AML-193 (cell line): ENCODE results near the gene ZNF672.
"Not testable (repeated sequence)": the region's sequence is repeated elsewhere in the genome, so short reads cannot be mapped to it uniquely, and the experiment has no call there.

Experiments
- DNase-seq, 2 experiments: peaks; one replicate each; lab custom pipeline; 2025; lab: John Stamatoyannopoulos, UW

The ZNF672 gene

DNA sequence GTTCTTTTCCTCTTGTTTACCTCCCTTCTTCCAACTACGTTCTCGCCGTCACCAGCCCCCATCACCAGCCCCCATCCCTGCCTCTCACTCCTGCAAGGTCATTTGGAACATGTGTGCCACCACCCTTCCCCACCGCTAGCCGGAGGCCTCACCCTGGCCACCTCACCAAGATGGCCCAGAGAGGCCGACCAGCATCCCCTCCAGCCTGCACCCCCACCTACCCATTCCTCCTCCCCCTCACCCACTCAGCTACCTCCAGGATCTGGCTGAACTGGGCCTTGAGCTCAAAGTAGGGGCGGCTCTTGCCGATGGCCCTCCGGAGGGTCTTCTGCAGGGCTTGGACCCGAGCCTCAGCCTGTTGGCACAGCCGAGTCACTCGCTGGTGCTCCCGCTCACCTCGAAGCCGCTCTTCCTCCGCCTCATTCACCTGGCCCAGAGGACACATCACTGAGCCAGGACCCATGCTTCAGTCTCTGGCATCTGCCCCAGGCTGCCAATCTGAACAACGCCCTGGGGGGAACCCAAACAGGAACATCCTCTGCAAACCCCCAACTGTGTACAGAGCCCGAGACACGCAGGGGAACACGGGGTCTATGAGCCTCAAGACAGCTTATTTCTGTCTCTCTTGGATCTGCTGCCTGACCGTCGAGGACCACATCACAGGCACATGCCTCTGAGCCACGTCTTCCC is 25.1 kb upstream of the ZNF672 start:
- DNase-seq = no peak

DNA sequence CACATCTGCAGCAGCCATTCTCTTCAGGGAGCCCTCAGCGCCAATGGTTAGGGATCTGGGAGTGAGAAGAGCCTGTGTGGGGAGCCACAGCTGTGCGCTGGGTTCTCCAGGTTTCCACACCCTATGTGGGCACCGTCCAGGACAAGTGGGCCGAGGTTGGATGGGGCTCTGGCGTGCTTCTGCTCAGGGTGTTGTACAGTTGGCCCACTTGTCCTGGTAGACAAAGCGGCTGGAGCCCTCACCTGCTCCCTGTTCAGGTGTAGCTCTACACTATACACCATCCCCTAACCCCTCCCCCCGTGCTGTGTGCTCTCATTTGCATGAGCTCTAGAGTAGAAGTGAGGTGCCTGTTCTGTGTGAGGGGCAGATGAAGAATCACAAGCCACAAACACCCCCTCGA is 24.5 kb upstream of the ZNF672 start:
- DNase-seq = no peak

GRCh38 chr1:248814351-248814750 is 23.7 kb upstream of the ZNF672 start:
- DNase-seq = no peak

GRCh38 chr1:248815407-248816034 is 22.5 kb upstream of the ZNF672 start:
- DNase-seq = no peak

- DNase-seq = no peak
Observed at GRCh38 chr1:248816042-248816851, 21.8 kb upstream of the ZNF672 start.

- DNase-seq = peak; percentile 92 to 95
Observed at GRCh38 chr1:248817065-248817464, 21.0 kb upstream of the ZNF672 start.

DNA sequence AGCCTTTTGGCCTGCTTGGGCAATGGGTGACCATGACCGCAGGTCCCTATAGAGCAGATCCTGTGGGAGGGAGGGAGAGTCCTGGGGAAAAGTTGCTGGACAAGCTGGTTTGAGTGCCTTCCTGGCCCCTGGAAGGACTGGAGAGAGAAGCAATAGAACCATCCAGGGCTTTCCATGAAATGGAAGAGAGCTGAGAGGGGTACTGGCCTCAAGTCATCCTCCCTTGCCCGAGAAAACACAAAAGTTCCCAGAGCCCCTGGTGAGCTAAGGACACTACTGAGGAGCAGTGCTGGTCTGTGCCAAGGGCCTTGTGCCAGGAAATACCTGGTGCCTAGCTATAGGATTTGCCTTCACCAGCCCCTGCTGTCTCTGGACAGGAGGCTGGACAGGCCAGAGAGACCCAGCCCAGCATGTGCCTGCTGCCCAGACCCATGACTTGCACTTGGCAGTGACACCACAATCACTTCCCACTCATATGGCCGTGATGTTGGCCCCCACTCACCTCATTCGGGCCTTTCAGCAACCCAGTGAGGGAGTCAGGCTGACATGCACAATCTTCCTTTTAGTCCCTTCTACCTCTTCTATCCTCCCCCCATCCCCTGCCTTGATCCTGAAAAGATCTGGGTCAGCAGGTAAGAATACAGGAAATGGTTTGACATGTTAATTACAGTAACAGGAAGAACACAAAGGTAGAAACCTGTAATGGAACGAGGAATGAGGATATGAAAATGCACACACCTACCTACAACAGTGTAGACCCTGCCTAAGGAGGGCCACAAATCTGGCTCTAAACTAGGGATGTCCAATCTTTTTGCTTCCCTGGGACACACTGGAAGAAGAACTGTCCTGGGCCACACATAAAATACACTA is 19.3 kb upstream of the ZNF672 start:
- DNase-seq = no peak

- no peak for DNase-seq
Observed at GRCh38 chr1:248820041-248820585, 17.9 kb upstream of the ZNF672 start.

DNA sequence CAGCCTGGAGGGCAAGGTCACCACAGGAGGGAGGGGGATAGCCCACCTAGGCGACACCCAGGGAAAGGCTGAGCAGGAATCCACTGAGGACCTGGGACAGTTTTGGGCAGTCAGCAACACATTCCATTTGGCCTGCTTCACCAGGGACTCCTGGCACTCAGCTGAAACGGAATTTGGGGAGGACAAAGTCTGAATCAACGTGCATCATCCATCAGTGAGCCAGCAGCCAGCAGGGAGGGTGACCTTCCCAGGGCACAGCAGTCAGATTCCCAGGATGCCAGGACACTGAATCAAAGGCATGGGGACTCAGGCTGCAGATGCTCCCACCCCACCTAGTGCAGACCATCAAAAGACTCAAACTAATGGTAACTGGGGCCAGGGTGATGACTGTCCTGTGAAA is 16.9 kb upstream of the ZNF672 start:
- no peak for DNase-seq

- DNase-seq = no peak
Observed at GRCh38 chr1:248821641-248822040, 16.4 kb upstream of the ZNF672 start.

DNA sequence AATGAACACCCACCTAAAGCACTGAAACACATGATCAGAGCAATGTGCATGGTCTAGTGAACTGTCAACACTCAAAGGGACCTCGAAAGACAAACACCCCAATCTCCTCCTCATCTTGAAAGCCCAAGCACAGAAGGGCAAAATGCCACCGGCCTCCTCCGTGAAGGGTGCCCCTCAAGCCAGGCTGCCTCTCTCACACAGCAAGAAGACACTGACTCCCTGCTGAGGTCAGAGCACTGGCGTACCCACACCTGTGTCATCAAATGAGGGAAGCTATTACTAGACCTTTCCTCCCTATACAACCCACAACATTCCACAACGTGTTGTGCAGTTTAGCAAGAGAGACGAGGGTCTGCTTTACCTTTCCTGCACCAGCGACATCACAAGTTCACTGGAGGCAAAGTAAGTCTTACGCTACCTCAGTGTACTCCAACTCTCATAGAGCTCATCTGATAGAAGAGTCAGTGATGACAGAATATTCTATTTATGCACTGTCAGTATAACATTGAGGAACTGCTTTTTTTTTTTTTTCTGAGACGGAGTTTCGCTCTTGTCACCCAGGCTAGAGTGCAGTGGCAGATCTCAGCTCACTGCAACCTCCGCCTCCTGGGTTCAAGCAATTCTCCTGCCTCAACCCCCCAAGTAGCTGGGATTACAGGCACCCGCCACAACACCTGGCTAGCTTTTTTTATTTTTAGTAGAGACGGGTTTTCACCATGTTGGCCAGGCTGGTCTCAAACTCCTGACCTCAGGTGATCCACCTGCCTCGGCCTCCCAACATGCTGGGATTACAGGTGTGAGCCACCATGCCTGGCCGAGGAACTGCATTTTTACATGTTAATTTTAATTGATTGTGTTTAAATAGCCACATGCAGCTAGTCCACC is 15.6 kb upstream of the ZNF672 start:
- DNase-seq = peak; percentile 11 to 22

- no peak for DNase-seq
Observed at GRCh38 chr1:248823517-248824001, 14.5 kb upstream of the ZNF672 start.

DNA sequence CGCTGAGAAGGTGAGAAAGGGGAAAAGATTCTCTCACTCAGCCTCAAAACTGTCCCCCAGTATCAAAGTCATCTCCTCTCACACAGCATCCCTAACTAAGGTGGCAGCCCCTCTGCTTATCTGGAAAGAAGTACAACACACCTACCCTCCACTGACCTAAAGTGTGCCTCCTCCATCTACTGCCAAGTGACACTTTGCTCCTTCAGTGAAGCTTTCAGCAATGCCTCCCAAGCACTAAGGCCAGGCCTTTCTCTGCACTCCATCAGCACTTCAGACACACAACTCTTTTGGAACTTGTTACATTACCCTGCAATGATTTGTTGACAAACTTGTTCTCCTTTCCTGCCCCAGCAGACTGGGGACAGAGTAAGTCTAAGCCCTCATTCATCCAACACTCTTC is 13.7 kb upstream of the ZNF672 start:
- no peak for DNase-seq

DNA sequence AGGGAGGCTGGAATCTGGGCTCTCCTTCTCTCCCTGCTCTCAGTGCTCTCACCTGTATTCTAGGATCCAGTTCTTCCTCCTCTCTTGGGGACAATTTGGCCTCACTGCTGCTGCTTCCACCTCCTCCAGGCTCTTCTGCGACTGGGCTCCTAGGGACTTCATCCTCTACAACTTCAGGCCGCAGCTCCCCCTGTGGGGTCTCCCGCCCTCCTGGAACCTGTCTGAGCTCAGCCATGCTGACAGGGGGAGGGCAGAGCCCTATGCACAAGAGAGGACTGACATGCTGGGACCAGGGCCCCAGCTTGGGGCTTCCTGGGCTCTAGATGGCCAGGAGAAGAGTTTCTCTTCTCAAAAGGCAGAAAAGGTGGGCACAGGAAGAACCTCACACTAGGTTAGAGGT is 13.3 kb upstream of the ZNF672 start:
- no peak for DNase-seq

DNA sequence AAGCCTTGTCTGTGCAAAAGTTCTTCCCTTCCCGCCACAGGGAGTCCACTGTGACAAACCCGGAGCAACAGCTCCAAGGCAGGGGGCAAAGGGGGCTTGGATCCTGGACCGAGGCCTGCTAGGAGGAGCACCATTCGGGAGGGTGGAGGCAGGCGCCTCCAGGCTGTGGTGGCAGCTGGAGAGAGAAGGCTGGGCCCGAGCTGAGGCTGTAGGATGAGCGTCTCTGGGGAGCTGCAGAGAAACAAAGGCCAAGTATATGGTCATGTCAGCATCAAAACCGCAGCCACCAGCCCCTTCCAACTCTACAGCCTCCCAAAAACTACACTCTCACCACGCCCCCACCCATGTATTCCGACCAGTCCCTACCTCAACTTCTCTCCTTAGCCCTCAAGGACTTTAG is 12.9 kb upstream of the ZNF672 start:
- DNase-seq = no peak

DNA sequence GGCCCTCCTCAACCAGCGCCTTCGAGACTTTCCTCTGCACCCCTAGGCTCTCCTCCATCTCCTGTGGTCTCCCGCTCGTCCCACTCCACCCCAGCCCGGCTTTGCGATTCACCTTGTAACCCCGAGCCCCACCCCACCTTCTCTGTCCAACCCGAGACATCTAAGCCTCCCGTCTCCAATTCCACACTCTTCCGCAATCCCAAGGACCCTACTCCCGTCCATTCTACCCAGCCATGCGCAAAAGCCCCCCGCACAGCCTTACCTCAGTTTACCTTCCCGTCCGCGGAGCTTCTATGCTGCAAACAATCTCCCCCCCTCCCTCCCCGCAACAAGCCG is 12.5 kb upstream of the ZNF672 start:
- DNase-seq = no peak

DNA sequence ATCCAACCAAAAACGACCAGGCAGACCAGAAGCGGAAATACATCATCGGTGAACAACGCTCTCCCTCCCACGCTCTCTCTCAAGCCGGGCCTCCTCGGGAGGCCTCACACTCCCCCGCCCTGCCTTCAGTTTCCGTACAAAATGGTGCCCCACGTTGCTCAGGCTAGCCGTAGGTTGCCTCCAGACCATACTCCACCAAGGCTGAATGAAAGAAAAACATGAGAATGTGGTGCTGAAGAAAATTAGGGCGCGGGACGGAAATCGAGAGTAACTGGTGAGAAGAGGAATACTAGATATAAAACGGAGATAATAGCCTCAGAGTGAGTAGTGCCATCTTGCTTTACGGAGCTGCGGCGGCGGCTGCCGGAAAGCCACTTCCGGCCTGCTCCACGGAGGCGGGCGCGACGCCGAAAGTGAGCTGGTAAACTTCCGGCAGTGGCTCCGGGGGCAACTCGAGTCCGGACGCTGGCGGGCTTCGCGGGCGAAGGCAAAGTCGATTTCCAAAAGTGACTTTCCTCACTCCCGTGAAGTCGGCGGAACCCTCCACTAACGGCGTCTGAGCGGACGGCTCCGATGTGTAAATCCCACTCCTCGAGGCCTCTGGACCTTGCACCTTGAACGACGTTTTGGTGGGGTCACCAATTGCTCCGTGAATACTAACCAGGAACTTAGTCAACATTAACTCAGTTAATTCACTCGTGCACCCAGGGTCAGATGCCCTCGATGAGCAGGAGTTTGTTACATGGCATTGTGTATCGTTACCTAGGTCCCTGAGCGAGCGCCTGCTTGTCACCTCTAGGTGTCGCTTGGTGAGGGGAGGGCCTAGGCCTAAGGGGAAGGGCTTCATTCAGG is 11.9 kb upstream of the ZNF672 start, which contains the start of gene SH3BP5L:
SH3BP5L (minus strand) TSS at position 7 of the 852 bp plus-strand sequence. CDS start 980 bp downstream, outside the sequence.
- DNase-seq = peak; percentile 89 to 94

GRCh38 chr1:248828845-248829244 is 9.2 kb upstream of the ZNF672 start:
- DNase-seq = peak; percentile 68 to 74

GRCh38 chr1:248830718-248831017 is 7.4 kb upstream of the ZNF672 start:
- not testable (repeated sequence) for DNase-seq

DNA sequence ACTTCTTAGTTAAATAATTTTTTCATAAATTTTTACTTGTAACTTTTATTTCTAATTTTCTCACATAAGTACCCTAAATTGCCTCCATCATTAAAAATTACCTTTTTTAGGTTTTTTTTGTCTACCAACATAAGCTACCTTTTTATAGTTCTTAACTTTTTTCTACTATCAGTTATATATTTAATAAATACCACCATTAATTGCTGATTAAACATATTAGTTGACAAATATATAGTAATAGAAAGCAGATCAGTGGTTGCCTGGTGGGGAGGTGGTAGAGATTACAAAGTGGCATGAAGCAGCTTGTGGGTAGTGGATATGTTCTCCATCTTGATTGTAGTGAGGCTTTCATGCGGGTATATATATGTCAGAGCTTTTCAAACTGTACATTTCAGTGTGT is 6.2 kb upstream of the ZNF672 start:
- DNase-seq = no peak
